Measurements from ENCODE around the gene MPC1.

DNA sequence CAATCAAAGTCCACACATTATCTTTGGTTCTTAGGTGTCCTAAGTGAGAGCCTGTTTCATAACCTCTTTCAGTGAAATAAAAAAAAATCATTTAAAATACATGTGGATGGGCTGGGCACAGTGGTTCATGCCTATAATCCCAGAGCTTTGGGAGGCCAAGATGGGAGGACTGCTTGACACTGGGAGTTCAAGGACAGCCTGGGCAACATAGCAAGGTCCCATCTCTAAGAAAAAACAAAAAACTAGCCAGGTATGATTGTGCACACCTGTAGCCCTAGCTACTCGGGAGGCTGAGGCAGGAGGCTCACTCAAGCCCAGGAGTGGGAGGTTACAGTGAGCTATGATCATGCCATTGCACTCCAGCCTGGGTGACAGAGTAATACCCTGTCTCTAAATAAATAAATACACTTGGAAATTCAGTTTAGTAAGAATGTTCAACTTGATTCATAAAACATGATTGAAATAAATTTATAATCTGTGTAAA, 3.6 kb downstream of the MPC1 start:
- TF ChIP-seq, protein P1, sequence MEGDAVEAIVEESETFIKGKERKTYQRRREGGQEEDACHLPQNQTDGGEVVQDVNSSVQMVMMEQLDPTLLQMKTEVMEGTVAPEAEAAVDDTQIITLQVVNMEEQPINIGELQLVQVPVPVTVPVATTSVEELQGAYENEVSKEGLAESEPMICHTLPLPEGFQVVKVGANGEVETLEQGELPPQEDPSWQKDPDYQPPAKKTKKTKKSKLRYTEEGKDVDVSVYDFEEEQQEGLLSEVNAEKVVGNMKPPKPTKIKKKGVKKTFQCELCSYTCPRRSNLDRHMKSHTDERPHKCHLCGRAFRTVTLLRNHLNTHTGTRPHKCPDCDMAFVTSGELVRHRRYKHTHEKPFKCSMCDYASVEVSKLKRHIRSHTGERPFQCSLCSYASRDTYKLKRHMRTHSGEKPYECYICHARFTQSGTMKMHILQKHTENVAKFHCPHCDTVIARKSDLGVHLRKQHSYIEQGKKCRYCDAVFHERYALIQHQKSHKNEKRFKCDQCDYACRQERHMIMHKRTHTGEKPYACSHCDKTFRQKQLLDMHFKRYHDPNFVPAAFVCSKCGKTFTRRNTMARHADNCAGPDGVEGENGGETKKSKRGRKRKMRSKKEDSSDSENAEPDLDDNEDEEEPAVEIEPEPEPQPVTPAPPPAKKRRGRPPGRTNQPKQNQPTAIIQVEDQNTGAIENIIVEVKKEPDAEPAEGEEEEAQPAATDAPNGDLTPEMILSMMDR (IDR thresholded peaks at IDR 0.05), result no peak
- TF ChIP-seq POLR2A (IDR thresholded peaks at IDR 0.05), result no peak
